ENCODE results near the gene C5orf63.

- TF ChIP-seq POLR2AphosphoS5 (IDR thresholded peaks at IDR 0.05; ENCODE audit: low read depth, low read length), result no peak
- TF ChIP-seq TAF1 (IDR thresholded peaks at IDR 0.05; ENCODE audit: low read depth, low read length), result no peak
- TF ChIP-seq POLR2A (IDR thresholded peaks at IDR 0.05; ENCODE audit: low read depth, low read length), result no peak
- peak; percentile 29; the same call in 1 of the 2 replicates for TF ChIP-seq SPI1 (IDR thresholded peaks at IDR 0.05; ENCODE audit: low read depth, low read length)
Measured at GRCh38 chr5:127028822-127029457, 44.4 kb downstream of the C5orf63 start.

Data from GM12891 (cell line).